ENCODE data around the gene SUV39H1.

Gene SUV39H1

DNA sequence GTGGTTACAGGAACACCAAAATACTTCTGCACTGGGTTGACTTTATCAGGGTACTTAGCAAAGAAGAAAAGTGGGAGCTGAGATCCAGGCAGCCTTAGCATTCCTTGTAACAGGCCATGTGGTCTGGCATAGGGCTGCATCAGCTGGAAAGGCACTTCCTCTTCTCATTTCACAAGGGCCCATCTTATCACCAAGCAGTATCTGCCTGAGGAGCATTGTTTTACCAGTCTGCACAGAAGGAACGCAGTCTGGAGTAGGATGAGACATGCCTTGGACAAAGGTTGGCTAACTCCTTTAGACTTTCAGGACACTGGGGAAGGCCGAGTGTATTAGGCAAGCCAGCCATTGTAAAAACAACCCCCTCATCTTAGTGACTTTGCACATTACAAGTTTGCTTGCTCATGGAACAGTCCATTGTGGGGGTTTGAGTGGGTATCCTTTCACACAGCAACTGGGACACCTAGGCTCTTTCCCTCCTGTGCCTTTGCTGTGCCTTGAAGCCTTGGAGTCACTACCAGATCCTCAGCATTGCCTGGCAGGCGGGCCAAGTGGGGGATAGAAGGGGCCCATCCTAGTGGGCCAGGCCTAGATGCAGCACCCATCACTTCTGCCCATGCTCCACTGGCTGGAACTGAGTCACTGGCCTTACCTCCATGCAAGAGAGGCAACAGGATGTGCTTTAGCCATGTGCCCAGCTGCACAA lies 4.6 kb downstream of the SUV39H1 start:
- no peak overlapping the region for H3K27ac ChIP-seq (ENCODE audit: low read depth, low read length)
- H3K9ac ChIP-seq (ENCODE audit: low read length) = no peak overlapping the region

DNA sequence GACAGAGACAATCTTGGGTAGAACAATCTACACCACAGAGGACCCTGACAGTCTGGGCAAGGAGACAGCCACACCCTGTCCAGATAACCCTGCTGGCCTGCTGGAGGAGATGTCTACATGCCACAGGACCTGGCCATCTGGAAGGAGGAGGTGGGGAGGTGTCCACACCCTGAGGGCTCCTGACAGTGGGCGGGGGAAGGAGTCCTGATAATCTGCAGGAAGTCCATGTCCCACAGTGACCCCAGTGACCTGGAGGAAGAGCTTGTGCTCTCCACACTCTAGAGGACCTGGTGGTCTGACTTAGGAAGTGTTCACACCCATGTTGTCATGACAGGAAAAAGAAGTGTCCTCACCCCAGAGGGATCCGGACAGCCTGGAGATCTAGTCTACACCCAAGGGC lies 5.5 kb downstream of the SUV39H1 start:
- Histone ChIP-seq H3K4me3 (ENCODE audit: low read depth, low read length) (no peak overlapping the region), H3K9ac (ENCODE audit: low read length) (no peak overlapping the region), H3K9me3 (ENCODE audit: control insufficient read depth, insufficient read depth, low read depth, low read length) (peaks cover 18% of the 10 kb centered on the region; the same call in 1 of the 2 replicates), H3K27me3 (ENCODE audit: control insufficient read depth, insufficient read depth, low read length) (no peaks in the 10 kb centered on the region), H3K4me1 (ENCODE audit: control insufficient read depth, insufficient read depth, low read length) (peaks cover 14% of the 10 kb centered on the region), H3K27ac (ENCODE audit: low read depth, low read length) (no peak overlapping the region), H3K36me3 (ENCODE audit: control insufficient read depth, insufficient read depth, low read length) (peaks cover 67% of the 10 kb centered on the region)

More for the DNA sequence above, 4.6 kb downstream of the SUV39H1 start:
- Histone ChIP-seq H3K9me3 (ENCODE audit: control insufficient read depth, insufficient read depth, low read depth, low read length) (peaks cover 21% of the 10 kb centered on the region; the same call in 1 of the 2 replicates), H3K4me3 (ENCODE audit: low read depth, low read length) (no peak overlapping the region), H3K4me1 (ENCODE audit: control insufficient read depth, insufficient read depth, low read length) (peaks cover 14% of the 10 kb centered on the region), H3K27me3 (ENCODE audit: control insufficient read depth, insufficient read depth, low read length) (no peaks in the 10 kb centered on the region), H3K36me3 (ENCODE audit: control insufficient read depth, insufficient read depth, low read length) (peaks cover 60% of the 10 kb centered on the region)

DNA sequence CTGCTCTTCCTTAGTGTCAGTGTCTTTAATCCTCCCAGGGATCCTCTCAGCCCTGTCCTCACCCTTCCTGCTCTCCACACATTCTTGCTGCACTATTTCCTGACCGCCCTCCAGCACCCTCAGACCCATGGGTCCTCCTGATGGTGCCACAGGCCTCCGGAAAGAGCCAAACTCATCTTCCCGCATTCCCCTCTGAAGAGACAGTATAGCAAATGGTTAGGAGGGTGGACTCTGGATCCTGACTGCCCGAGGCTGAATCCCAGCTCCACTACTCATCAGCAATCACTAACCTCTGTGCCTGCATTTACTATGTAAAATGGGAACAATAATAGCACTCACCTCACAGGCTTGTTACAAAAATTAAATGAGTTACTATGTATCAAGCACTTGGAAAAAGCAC lies 6.2 kb downstream of the SUV39H1 start:
- Histone ChIP-seq H3K4me3 (ENCODE audit: low read depth, low read length) (no peak overlapping the region), H3K4me1 (ENCODE audit: control insufficient read depth, insufficient read depth, low read length) (peaks cover 14% of the 10 kb centered on the region), H3K27me3 (ENCODE audit: control insufficient read depth, insufficient read depth, low read length) (no peaks in the 10 kb centered on the region), H3K9me3 (ENCODE audit: control insufficient read depth, insufficient read depth, low read depth, low read length) (peaks cover 18% of the 10 kb centered on the region; the same call in 1 of the 2 replicates), H3K9ac (ENCODE audit: low read length) (no peak overlapping the region), H3K27ac (ENCODE audit: low read depth, low read length) (no peak overlapping the region), H3K36me3 (ENCODE audit: control insufficient read depth, insufficient read depth, low read length) (peaks cover 73% of the 10 kb centered on the region)

DNA sequence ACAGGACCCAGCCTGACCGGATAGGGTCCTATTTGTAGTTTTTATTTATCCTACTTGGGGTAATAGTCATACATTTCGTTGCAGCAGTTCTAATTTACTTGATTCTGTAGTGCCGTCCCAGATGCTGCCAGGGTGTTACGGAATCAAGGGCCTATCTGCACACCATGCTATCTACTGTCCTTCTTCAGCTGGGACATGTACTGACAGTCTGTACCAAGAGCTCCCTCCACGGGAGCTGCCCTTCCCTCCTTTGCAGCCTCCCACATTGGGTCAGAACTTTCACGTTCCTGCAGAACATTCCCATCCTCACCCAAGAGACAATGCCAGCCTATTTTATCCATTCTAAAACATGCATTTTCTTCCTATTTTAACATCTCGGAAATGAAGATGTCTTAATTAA lies 6.7 kb downstream of the SUV39H1 start:
- H3K4me1 ChIP-seq (ENCODE audit: control insufficient read depth, insufficient read depth, low read length) = peaks cover 9% of the 10 kb centered on the region
- no peak overlapping the region for H3K27ac ChIP-seq (ENCODE audit: low read depth, low read length)
- no peak overlapping the region for H3K9ac ChIP-seq (ENCODE audit: low read length)
- H3K27me3 ChIP-seq (ENCODE audit: control insufficient read depth, insufficient read depth, low read length) = no peaks in the 10 kb centered on the region
- no peak overlapping the region for H3K4me3 ChIP-seq (ENCODE audit: low read depth, low read length)
- H3K36me3 ChIP-seq (ENCODE audit: control insufficient read depth, insufficient read depth, low read length) = peaks cover 76% of the 10 kb centered on the region
- H3K9me3 ChIP-seq (ENCODE audit: control insufficient read depth, insufficient read depth, low read depth, low read length) = peaks cover 22% of the 10 kb centered on the region; the same call in 1 of the 2 replicates

DNA sequence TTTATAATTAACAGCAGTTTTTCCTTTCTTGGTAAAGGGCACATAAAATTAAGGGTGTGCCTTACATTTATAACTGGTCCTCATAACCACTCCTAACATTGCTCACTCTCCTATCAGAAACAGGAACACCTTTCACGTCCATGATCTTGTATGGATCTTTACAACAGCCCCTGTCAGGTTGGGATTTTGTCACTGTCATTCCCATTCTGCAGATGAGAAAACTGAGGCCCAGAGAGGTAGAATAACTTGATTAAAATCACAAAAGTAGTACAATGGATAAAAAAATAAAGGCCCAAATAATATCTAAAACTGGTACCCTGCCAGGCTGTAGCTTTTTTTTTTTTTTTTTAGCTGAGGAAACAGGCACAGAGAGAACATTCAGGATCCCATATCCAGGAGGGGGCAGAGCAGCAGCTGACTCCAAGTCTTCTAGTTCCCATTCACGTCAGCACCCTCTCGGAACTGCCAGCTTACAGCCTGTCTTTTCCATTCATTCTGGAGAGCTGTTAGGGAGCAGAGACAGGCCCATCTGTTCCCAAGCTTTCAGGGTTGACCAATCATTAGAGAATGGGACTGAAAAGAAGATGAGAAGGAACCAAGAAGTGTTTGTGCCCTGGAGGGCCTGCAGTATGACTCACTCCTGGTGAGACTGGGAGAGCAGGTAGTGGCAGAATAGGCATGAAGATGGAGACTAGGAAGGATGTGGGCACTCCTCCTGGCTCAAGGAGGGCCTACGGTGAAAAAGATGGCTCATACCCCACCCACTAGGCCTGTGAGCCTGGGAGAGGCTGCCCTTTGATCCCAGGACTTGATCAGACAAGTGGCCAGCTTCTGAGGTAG lies 7.3 kb downstream of the SUV39H1 start:
- Histone ChIP-seq H3K27me3 (ENCODE audit: control insufficient read depth, insufficient read depth, low read length) (no peaks in the 10 kb centered on the region), H3K4me1 (ENCODE audit: control insufficient read depth, insufficient read depth, low read length) (peaks cover 3% of the 10 kb centered on the region; the same call in 1 of the 2 replicates), H3K4me3 (ENCODE audit: low read depth, low read length) (no peak overlapping the region), H3K9ac (ENCODE audit: low read length) (no peak overlapping the region), H3K27ac (ENCODE audit: low read depth, low read length) (no peak overlapping the region), H3K9me3 (ENCODE audit: control insufficient read depth, insufficient read depth, low read depth, low read length) (peaks cover 28% of the 10 kb centered on the region; the same call in 1 of the 2 replicates), H3K36me3 (ENCODE audit: control insufficient read depth, insufficient read depth, low read length) (peaks cover 76% of the 10 kb centered on the region)

DNA sequence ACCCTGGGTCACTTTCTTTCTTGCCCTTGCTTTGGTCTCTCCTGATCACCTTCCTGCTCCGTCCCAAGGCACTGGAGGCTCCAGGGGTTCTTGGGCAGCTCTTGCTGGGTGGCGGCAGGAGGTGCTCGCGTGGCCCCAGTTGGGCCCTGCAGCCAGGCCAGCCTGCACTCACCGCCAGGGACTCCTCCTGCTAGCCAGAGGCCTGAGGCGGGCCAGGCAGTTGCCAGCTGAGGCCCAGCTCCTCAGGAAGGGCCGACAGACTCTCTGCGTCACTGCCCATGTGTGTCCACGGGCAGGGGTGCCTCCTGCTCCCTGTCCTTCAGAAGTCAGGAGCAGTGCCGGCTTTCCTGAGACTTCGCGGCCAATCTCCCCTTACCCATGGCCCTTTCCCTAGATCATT lies 9.3 kb downstream of the SUV39H1 start:
- no peak overlapping the region for H3K27ac ChIP-seq (ENCODE audit: low read depth, low read length)
- H3K9me3 ChIP-seq (ENCODE audit: control insufficient read depth, insufficient read depth, low read depth, low read length) = peaks cover 25% of the 10 kb centered on the region; the same call in 1 of the 2 replicates
- no peak overlapping the region for H3K9ac ChIP-seq (ENCODE audit: low read length)
- peaks cover 61% of the 10 kb centered on the region for H3K36me3 ChIP-seq (ENCODE audit: control insufficient read depth, insufficient read depth, low read length)
- H3K27me3 ChIP-seq (ENCODE audit: control insufficient read depth, insufficient read depth, low read length) = no peaks in the 10 kb centered on the region
- H3K4me3 ChIP-seq (ENCODE audit: low read depth, low read length) = no peak overlapping the region
- no peaks in the 10 kb centered on the region for H3K4me1 ChIP-seq (ENCODE audit: control insufficient read depth, insufficient read depth, low read length)

- H3K27ac ChIP-seq (ENCODE audit: low read depth, low read length) = no peak overlapping the region
- H3K9ac ChIP-seq (ENCODE audit: low read length) = no peak overlapping the region
- peaks cover 30% of the 10 kb centered on the region for H3K36me3 ChIP-seq (ENCODE audit: control insufficient read depth, insufficient read depth, low read length)
- peaks cover 24% of the 10 kb centered on the region; the same call in 1 of the 2 replicates for H3K9me3 ChIP-seq (ENCODE audit: control insufficient read depth, insufficient read depth, low read depth, low read length)
- H3K4me1 ChIP-seq (ENCODE audit: control insufficient read depth, insufficient read depth, low read length) = no peaks in the 10 kb centered on the region
- H3K27me3 ChIP-seq (ENCODE audit: control insufficient read depth, insufficient read depth, low read length) = peaks cover 10% of the 10 kb centered on the region
- no peak overlapping the region for H3K4me3 ChIP-seq (ENCODE audit: low read depth, low read length)
Observed at GRCh38 chrX:48709522-48710112, 13.1 kb downstream of the SUV39H1 start.

DNA sequence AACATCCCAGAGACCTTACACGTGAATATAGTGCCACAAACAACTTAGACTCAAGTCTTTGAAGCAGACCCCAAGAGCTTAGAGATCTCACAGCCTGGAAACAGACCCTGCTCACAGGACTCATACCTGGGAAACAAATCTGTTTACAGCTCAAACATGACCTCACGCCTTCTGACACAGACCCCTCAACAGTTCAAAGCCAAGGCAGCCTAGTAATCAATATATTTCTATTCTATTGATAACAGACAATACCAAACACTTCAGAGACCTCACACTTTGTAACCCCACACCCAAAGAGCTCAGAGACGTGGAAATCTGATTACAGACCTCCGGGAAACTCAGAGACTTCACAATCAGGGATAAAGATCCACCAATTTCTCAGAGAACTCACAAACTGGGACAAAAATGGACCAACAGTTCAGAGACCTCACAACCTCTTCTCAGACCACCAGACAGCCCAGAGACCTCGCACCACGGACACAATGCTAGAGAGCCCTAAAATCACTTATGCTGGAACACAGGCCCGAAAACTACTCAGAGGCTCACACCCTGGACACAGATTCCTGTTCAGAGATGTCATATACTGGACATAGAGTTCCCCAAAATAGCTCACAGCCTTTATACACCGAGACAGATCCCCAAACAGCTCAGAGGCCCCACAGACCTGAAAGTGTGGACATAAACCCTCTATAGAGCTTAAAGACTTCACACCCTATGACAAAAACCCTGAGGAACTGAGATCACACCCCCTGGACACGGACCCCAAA lies 14.8 kb downstream of the SUV39H1 start:
- peaks cover 22% of the 10 kb centered on the region; the same call in 1 of the 2 replicates for H3K9me3 ChIP-seq (ENCODE audit: control insufficient read depth, insufficient read depth, low read depth, low read length)
- no peak overlapping the region for H3K4me3 ChIP-seq (ENCODE audit: low read depth, low read length)
- peaks cover 16% of the 10 kb centered on the region for H3K27me3 ChIP-seq (ENCODE audit: control insufficient read depth, insufficient read depth, low read length)
- H3K9ac ChIP-seq (ENCODE audit: low read length) = no peak overlapping the region
- H3K36me3 ChIP-seq (ENCODE audit: control insufficient read depth, insufficient read depth, low read length) = peaks cover 16% of the 10 kb centered on the region
- no peak overlapping the region for H3K27ac ChIP-seq (ENCODE audit: low read depth, low read length)
- no peaks in the 10 kb centered on the region for H3K4me1 ChIP-seq (ENCODE audit: control insufficient read depth, insufficient read depth, low read length)

- peaks cover 22% of the 10 kb centered on the region; the same call in 1 of the 2 replicates for H3K9me3 ChIP-seq (ENCODE audit: control insufficient read depth, insufficient read depth, low read depth, low read length)
- H3K36me3 ChIP-seq (ENCODE audit: control insufficient read depth, insufficient read depth, low read length) = peaks cover 9% of the 10 kb centered on the region
- no peaks in the 10 kb centered on the region for H3K4me1 ChIP-seq (ENCODE audit: control insufficient read depth, insufficient read depth, low read length)
- H3K27ac ChIP-seq (ENCODE audit: low read depth, low read length) = no peak overlapping the region
- peaks cover 16% of the 10 kb centered on the region for H3K27me3 ChIP-seq (ENCODE audit: control insufficient read depth, insufficient read depth, low read length)
- no peak overlapping the region for H3K9ac ChIP-seq (ENCODE audit: low read length)
- H3K4me3 ChIP-seq (ENCODE audit: low read depth, low read length) = no peak overlapping the region
Observed at GRCh38 chrX:48711929-48712505, 15.5 kb downstream of the SUV39H1 start.

DNA sequence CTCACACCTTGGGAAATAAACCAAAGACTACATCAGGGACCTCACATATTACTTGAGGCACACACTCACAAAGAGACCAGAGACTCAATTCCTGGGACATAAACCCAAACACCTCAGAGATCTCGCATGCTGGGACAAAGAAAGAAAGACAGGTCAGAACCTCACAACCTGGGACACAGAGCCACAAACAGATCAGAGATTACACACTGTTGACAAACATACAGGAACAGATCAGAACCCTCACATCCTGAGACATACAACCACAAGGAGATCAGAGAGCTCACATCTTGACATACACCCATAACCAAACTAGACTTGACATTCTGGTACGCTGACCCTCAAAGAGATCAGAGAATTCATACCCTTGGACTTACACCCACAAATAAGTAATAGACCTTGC lies 17.3 kb downstream of the SUV39H1 start:
- H3K27ac ChIP-seq (ENCODE audit: low read depth, low read length) = no peak overlapping the region
- H3K36me3 ChIP-seq (ENCODE audit: control insufficient read depth, insufficient read depth, low read length) = no peaks in the 10 kb centered on the region
- H3K27me3 ChIP-seq (ENCODE audit: control insufficient read depth, insufficient read depth, low read length) = peaks cover 16% of the 10 kb centered on the region

More for the DNA sequence above, 17.3 kb downstream of the SUV39H1 start:
- peaks cover 18% of the 10 kb centered on the region; the same call in 1 of the 2 replicates for H3K9me3 ChIP-seq (ENCODE audit: control insufficient read depth, insufficient read depth, low read depth, low read length)
- H3K4me3 ChIP-seq (ENCODE audit: low read depth, low read length) = no peak overlapping the region
- no peaks in the 10 kb centered on the region for H3K4me1 ChIP-seq (ENCODE audit: control insufficient read depth, insufficient read depth, low read length)
- no peak overlapping the region for H3K9ac ChIP-seq (ENCODE audit: low read length)

Measured in HUES6 (cell line).